ENCODE data around the gene RRAD.

Gene RRAD

GRCh38 chr16:66917741-66918140 is 7.6 kb downstream of the RRAD start:
- DNase-seq (ENCODE audit: low spot score), result no peak

DNA sequence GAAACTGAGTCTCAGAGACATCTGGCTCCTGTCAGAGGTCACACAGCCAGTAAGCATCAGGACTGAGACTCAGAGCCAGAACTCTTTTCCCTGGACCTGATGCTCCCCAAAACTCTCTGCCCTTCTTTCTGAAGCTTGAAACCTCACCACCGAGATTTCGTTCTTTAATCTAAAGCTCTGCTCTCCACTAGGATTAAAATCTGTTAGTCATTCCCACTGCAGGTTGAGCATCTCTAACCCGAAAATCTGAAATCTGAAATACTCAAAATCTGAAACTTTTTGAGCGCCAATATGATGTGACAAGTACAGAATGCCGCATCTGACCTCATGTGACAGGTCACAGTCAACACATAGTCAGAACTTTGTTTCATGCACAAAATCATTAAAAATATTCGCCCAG is 8.8 kb downstream of the RRAD start:
- DNase-seq (ENCODE audit: low spot score), result no peak

DNA sequence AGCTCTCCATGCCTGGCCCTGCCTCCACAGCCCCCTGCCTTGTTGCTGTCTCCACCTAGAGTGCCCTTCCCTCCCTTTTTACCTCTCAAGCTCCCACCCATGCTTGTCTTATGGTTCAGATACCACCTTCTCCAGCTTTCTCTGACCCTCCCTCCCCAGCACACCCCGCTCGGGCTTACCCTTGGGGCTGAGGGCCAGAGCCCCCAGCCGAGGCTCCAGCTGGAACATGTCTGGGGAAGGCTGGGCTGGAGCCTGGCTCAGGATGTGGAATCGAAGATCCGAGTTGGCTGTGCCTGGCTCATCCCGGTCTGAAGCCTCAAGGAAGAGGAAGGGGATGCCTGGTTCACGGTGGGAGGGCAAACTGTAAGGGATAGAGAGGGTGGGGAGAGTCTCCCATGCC is 10.3 kb downstream of the RRAD start:
- no peak for DNase-seq (ENCODE audit: low spot score)

GRCh38 chr16:66914541-66914940 is 10.8 kb downstream of the RRAD start:
- DNase-seq (ENCODE audit: low spot score), result no peak

- no peak for DNase-seq (ENCODE audit: low spot score)
Observed at GRCh38 chr16:66913711-66914110, 11.6 kb downstream of the RRAD start.

DNA sequence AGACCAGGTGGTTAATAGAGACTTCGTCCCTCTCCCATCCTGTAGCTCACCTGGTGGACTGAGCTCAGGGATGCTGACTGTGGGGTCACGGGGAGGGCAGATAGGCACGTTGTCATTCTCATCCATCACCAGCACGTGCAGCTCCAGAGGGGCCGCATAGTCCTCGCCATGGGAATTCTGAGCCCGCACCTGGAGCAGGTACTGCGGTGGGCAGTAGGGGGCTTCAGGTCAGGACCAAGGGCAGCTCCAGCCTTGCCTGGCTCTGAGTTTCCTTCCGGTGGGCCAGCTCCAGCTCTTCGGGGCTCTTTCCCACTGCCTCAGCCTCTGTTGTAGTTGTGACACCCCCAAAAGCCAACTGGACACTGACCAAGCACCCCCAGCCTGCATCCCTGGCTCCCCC is 12.3 kb downstream of the RRAD start:
- DNase-seq (ENCODE audit: low spot score), result no peak

DNA sequence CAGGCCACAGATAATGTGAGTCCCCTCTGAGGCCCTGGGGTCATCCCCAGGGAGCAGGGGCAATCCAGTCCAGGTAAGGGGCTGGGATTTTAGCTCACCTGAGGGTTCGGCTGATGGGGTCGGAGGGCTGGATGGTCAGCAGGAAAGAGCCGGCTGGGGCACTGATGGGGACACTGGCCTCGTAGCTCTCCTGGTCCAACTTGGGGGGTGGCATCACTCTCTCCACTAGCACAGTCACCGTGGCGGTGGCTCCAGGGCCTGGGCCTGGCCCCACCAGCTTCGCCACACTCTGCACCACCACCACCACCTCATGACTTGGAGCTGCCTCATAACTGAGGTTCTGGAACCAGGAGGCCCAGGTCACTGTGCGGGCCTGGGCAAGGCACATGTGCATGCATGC is 13.5 kb downstream of the RRAD start:
- DNase-seq (ENCODE audit: low spot score), result no peak

- no peak for DNase-seq (ENCODE audit: low spot score)
Observed at GRCh38 chr16:66911112-66911511, 14.2 kb downstream of the RRAD start.

- no peak for DNase-seq (ENCODE audit: low spot score)
Observed at GRCh38 chr16:66910175-66910940, 15.0 kb downstream of the RRAD start.

DNA sequence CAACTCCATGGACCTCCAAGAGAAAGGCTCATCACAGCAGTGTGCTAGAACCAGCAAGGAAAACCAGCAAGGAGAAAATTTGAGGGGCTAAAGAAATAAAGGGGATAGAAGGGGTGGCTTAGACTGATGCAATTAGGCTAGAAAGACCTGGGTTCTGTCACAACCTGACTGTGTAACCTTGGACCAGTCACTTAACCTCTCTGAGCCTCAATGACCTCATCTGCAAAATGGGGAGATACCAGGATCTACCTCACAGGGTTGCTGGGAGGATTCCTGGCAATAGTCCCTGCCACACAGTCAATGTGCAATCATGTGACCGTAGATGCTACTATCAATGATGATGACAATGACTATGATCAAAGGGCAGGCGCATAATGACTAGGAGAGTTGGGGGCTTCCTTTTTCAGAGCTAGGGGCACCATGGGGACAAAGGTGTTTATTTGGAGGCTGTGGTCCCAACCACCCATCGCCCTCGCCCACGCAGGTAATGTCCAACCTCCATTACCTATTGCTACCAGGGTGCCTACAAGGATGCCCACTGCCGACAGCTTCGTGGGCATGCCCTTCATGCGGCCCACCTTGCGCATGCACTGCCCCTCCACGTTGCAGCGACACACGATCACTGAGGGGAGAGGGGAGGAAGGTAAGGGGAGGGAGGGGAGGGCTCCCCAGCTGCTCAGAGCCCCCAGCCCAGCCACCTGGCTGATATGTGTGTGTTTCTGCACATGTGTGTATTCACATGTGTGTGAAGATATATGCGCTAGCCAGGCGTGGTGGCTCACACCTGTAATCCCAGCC is 16.4 kb downstream of the RRAD start:
- DNase-seq (ENCODE audit: low spot score), result no peak

GRCh38 chr16:66908116-66908515 is 17.2 kb downstream of the RRAD start:
- DNase-seq (ENCODE audit: low spot score), result no peak

DNA sequence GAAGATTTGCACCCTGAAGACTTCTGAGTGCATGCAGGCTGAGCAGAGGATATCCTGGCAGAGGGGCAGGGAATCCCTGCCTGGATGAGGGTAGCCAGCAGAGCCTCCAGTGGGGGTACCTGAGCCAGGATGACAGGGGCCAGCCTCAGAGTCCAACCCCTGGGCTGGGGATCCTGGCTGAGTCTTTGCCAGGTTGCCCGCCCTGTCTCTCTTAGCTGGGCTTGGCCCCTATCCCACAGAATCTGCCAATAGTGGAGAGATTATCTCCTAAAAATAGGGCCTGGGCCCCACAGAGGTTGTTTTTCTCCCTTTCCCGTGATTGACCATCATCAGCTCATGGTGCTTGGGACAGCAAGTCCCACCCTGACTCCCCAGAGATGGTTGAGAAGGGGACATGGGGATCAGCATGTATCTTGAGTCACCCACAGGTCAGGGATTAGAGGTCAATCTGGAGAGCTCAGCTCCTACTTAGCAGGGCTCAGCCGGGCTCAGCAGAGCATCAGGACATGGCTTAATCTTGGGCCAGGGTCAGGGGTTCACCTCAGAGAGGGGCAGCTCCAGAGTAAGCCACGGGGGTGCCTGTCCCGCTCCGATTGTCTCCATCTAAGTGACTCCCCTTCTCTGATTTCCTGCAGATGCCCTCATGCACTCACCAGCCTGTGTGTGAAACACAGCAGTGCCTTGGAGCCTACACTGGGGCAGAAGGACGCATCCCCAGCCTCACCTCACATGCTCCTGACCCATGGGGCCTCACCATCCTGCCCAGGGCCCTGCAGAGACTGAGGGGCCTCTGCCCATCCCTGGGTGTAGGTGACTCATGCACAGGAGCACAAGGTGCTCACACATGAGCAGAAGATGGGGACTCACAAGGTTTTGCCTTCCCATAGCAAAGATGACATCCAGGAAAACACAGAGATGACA is 18.2 kb downstream of the RRAD start:
- no peak for DNase-seq (ENCODE audit: low spot score)

GRCh38 chr16:66905633-66906539 is 19.4 kb downstream of the RRAD start:
- no peak for DNase-seq (ENCODE audit: low spot score)

- no peak for DNase-seq (ENCODE audit: low spot score)
Observed at GRCh38 chr16:66904846-66905632, 20.3 kb downstream of the RRAD start.

DNA sequence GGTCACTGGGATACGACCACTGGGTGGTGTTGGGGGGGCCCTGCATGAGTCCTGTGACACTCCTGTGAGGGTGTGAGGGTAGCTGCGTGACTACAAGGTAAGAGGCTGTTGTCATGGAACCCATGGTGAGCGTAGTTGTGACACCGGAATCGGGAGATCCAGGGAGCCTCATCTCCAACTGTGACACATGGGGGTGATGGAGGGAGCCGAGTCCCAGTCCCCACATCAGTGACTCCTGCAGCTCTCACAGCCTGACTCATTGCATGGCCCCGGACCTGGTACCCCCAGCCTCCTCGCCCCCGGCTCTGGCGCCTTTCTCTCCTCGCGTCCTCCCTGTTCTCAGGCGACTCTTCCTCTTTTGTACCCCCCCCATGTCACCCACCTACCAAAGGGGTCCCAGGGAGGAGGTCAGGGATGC is 20.9 kb downstream of the RRAD start:
- no peak for DNase-seq (ENCODE audit: low spot score)

DNA sequence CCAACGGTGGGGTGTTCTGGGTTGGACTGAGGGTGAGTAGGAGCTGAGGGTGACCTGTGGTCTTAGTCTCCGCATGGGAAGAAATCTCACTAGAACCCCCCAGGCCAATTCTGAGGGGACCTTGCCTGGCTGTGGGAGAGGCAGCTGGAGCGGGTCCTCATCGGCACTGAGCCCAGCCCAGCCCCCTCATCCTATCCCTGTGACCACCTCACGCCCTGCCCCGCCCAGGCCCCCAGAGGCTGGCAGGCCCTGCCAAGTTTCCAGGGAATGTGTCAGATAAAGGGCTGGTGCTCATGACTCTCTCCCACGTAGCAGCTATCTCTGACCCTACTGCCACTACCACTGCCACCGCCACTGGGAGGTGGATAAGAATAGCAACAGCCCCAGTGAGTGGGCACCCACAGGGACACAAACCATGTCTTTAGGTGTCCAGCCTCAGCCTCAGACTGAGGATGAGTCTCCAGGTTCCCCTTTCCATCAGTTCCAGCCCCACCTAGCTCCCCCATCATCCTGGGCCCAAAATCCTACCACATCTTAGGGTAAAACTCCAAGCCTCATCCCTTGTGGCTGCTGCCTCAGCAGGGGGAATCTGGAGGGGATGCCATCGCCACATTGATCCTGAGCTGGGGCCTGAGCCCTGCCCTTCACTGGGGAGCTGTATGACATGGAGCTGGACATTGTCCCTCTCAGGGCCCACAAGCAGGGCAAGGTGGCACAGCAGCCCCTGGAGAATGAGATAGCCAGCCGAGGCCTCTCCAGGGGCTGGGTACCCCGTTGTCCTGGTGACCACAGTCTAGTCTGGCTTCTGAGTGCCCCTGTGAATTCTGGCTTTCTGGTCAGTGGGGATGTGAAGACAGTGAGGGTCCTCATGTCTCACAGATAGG is 21.5 kb downstream of the RRAD start:
- no peak for DNase-seq (ENCODE audit: low spot score)

DNA sequence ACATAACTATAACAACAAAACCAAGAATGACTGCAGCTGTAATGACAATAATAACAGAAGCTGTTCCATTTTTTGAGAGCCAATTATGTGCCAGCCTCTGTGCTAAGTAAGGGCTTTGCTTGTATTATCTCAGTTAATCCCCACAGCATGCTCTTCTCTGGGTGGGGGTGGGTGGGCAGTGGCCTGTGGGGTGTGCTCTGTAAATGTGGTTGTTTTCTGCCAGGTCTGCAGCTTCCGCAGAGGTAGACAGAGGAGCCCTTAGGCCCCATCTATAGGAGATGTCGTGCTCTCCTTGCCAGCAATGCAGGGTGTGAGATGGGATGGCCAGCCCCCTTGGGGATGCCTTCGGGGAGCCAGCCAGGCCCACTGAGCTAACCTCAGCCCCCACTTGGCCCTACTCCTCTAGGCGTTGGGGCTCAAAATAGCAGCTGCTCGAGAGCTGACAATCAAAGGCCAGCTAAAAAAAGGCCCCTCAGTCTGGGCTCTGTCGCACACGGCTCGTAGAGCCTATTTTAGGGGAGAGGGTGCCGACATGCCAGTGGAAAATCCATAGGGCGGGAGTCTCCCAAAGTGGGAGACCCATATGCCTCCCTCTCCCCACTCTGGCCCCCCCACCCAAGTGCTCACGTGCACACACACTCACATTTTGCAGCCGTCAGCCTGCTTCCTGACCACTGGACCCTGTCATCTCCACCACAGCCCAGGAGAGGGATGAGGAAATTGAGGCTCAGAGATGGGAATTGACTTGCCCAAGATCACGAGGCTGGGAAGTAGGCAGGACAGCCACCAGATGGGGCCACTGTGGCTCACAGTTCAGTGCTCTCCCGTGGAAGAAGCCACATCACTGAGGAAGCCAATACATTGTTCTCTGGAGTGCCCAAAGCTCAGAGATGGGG is 22.4 kb downstream of the RRAD start:
- no peak for DNase-seq (ENCODE audit: low spot score)

- no peak for DNase-seq (ENCODE audit: low spot score)
Observed at GRCh38 chr16:66901626-66902025, 23.7 kb downstream of the RRAD start.
